HL-60 (cell line): ENCODE data around the gene CEP63.

Experiments used
- CTCF ChIP-seq: IDR thresholded peaks from one replicate; pipeline ENCODE4 v1.5.1; 2011; ENCODE audit warnings: low read length, control low read depth, inconsistent platforms; ENCODE audit not compliant: insufficient read depth
- GABPA ChIP-seq: IDR thresholded peaks from 2 replicates; pipeline ENCODE4 v1.6.1; 2012; ENCODE audit warnings: low read depth
- POLR2AphosphoS5 ChIP-seq: IDR thresholded peaks from 2 replicates; pipeline ENCODE4 v1.6.1; 2012; ENCODE audit warnings: low read depth
- REST ChIP-seq: IDR thresholded peaks from 2 replicates; pipeline ENCODE4 v1.6.1; 2012; ENCODE audit warnings: low read depth; ENCODE audit not compliant: insufficient replicate concordance

- TF ChIP-seq CTCF (no peak), POLR2AphosphoS5 (no peak), REST (no peak), GABPA (no peak)
Measured at GRCh38 chr3:134441321-134441720, 44.5 kb upstream of the CEP63 start.
